BJ (cell line): ENCODE measurements around the gene ISY1. TPM values are rescaled to one million over a fixed set of nuclear protein-coding genes. Genes with fewer than 3 reads are reported as not detected.
"Not testable (repeated sequence)": the region's sequence is repeated elsewhere in the genome, so short reads cannot be mapped to it uniquely, and the experiment has no call there.

Experiments used
- CTCF ChIA-PET: fragments of 350-600 bp; formaldehyde crosslinking; extraction: SDS; loops from one replicate; lab custom pipeline; 2021; ENCODE audit warnings: antibody characterized with exemption, inconsistent platforms; lab: Yijun Ruan, JAX
- POLR2A ChIA-PET: fragments of 300-600 bp; sonication (Branson Sonifier 250); formaldehyde crosslinking; extraction: SDS; loops from one replicate; lab custom pipeline; 2021; ENCODE audit warnings: antibody characterized with exemption; lab: Charles Lee
- DNase-seq: peaks from one replicate; pipeline ENCODE4 v3.0.0-alpha.2; 2011; ENCODE audit warnings: low read depth
- H3K27me3 ChIP-seq: 2 replicates; pipeline ENCODE4 v1.6.0; 2011; ENCODE audit warnings: low read length; ENCODE audit not compliant: control insufficient read depth, insufficient read depth
- H3K36me3 ChIP-seq: 2 replicates; pipeline ENCODE4 v1.5.1; 2011; ENCODE audit warnings: low read length; ENCODE audit not compliant: control insufficient read depth, insufficient read depth
- H3K4me3 ChIP-seq: 2 replicates; pipeline ENCODE4 v1.5.1; 2011; ENCODE audit warnings: low read depth, mild to moderate bottlenecking, control low read depth, low read length
- polyA plus RNA-seq: library from polyadenylated mRNA; depleted of rRNA; stranded (reverse); fragments of >200 nt; gene quantifications from 2 replicates; pipeline ENCODE4 v1.2.3, GENCODE V29; 2011
- TF ChIP-seq, protein P1 (sequence below): IDR thresholded peaks from 2 replicates; pipeline ENCODE4 v1.5.1; 2011; ENCODE audit warnings: low read depth, mild to moderate bottlenecking, control low read depth, inconsistent platforms, low read length, moderate library complexity; ENCODE audit not compliant: insufficient read depth

The ISY1 gene
- polyA plus RNA-seq, 1 experiment, result 34.2 TPM

DNA sequence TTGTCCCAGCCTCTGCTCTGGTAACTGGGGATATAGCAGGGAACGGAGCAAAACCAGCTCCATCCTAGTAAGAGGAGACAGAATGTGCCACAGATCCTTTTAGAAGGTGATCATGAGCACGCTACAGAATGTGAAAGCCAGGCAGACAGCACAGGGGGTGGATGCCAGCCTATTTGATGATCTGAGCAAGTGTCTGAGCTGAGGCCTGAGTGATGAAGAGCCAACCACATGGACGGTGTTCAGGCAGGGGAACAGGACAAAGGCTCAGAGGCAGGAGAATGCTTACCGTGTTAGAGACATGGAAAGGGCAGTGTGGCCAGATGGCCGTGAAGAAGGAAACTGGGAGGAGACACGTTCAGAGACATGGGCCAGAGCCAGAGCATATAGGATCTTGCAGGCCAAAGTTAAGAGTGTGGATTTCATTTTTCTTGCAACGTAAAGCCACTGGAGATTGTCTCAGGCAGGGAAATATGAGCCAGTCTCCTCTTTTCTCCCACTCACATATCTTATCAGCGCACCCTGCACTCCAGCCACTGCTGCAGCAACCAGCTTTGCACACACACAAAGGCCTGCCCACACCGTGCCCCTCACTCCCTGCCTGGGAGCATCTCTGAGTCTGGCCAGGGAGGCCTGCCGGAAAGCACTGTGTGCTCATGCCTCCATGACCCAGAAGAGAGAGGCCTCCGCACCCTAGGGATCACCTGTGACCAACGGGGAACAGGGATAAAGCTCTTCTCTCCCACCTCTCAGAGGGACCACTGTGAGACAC lies 59.3 kb downstream of the ISY1 start:
- Histone ChIP-seq H3K4me3 (no peak overlapping the region), H3K36me3 (peaks cover 7% of the 10 kb centered on the region; the same call in 1 of the 2 replicates), H3K27me3 (no peaks in the 10 kb centered on the region)
- CTCF ChIA-PET, result interaction anchor here (2.0 kb wide), 1 partner anchor 144 kb away, joined by 7 read pairs; no protein-coding TSS in a partner anchor
- TF ChIP-seq, protein P1, sequence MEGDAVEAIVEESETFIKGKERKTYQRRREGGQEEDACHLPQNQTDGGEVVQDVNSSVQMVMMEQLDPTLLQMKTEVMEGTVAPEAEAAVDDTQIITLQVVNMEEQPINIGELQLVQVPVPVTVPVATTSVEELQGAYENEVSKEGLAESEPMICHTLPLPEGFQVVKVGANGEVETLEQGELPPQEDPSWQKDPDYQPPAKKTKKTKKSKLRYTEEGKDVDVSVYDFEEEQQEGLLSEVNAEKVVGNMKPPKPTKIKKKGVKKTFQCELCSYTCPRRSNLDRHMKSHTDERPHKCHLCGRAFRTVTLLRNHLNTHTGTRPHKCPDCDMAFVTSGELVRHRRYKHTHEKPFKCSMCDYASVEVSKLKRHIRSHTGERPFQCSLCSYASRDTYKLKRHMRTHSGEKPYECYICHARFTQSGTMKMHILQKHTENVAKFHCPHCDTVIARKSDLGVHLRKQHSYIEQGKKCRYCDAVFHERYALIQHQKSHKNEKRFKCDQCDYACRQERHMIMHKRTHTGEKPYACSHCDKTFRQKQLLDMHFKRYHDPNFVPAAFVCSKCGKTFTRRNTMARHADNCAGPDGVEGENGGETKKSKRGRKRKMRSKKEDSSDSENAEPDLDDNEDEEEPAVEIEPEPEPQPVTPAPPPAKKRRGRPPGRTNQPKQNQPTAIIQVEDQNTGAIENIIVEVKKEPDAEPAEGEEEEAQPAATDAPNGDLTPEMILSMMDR, result no peak
- POLR2A ChIA-PET, result no interaction called here
- DNase-seq, result no peak

DNA sequence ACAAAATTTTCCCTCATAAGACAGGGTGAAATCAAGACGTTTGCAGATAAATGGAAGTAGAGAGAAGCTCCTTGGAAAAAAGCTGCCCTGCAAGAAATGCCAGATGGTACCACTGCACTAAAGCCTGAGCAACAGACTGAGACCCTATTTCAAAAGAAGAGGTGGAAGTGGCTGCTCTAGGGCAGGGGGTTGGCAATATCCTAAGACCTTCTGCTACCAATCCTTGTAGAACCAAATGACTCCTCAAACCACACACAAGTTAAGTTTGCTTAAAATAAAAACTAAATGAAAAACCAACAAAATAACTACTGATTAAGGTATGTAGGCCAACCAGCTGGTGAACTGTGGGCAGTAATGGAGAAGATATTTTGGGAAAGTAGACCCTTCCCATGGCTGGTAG lies 60.6 kb downstream of the ISY1 start:
- H3K4me3 ChIP-seq, result no peak overlapping the region
- ChIA-PET CTCF (interaction anchor here (0.6 to 2.0 kb wide), 5 partner anchors 8 to 146 kb away, joined by 3 to 7 read pairs (median 4); no protein-coding TSS in a partner anchor), POLR2A (no interaction called here)
- H3K27me3 ChIP-seq, result no peaks in the 10 kb centered on the region
- TF ChIP-seq, protein P1, result no peak
- peaks cover 6% of the 10 kb centered on the region for H3K36me3 ChIP-seq
- DNase-seq, result no peak

DNA sequence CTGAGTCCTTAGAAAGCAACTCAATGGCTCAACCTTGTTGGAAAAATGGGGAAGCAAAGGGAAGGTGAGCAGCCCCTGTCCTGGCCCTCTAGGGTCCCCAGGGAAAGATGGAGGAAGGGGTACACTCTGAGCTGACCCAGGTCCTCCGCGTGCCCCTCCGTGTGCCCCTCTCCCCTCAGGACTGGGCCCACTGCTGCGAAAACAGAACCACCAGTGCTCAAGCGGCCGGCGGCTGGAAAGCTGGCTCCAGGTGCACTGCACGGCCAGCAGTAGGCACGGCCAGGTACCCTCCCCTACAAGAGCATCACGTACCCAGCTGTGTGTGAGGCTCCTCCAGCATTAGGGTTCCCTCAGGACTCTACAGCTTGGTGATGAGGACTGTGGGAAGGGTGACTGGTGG lies 65.6 kb downstream of the ISY1 start:
- Histone ChIP-seq H3K36me3 (peaks cover 9% of the 10 kb centered on the region), H3K4me3 (no peak overlapping the region), H3K27me3 (no peaks in the 10 kb centered on the region)
- ChIA-PET POLR2A (no interaction called here), CTCF (interaction anchor here (0.8 to 1.0 kb wide), 2 partner anchors 10 to 151 kb away, joined by 3 read pairs; no protein-coding TSS in a partner anchor)
- TF ChIP-seq, protein P1, result no peak
- no peak for DNase-seq

DNA sequence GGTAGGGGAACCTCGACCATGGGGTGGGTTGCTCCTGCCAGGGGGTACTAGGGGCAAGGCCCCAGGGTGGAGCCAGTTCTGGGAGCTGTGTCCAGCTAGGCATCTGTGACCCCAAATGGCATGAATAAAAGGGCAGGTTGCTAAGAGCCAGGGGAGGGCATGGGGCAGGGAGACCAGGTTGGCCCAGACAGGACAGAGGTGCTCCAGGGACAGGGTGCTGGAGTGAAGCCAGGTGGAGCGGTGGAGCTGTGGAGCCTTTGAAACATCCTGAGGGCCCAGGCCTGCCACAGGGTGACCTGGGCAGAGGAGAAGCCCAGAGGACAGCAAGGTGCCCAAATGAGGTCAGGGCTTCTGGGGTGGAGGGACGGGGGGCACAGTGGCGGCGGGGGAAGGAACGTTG lies 72.6 kb downstream of the ISY1 start:
- H3K4me3 ChIP-seq, POLR2A ChIA-PET, DNase-seq, CTCF ChIA-PET, H3K36me3 ChIP-seq, H3K27me3 ChIP-seq: not testable (repeated sequence)

DNA sequence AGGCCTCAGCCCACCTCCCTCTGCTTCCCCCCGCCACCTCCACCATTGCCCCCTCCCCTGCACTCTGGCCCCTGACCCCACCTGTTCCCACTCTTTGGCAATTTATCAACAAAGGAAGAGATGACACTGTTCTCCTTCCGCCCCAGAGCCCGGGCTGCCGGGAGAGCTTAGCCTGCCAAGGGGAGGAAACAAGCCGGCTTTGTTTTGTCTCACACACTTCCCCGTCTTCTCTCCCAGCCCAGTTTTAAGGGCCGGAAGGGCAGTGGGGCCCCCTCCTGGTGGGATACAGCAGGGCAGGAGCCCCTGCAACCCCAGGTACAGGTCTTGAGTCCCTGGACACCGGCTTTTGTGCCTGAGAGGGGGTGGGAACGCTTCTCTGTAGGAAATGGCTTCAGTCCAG lies 73.0 kb downstream of the ISY1 start:
- DNase-seq, H3K27me3 ChIP-seq, H3K36me3 ChIP-seq, POLR2A ChIA-PET, H3K4me3 ChIP-seq, CTCF ChIA-PET: not testable (repeated sequence)

DNA sequence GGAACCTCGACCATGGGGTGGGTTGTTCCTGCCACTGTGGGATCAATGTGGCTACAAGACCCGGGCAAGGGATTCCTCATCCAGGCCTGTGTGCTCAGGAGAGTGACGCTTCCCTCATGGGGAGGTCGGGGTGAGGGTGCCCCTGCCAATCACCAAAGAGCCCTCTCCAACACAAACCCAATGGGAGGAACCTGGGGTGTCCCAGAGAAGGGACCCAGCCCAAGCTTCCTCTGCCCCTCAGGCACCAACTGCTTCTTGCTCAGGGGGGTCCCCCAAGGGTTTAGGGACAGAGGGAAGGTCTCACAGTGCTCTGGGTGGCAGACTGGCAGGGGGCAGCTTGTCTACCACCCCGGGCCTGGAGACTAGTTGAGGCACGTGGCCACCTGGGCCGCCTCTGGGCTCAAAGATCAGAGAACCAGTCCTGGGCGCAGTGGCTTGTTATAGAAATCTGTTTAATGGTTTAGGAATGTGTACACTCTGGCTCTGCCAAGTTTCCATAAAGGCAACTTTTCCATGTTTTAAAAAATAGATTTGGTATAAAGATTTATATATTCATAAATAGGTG lies 73.6 kb downstream of the ISY1 start:
- ChIA-PET CTCF (interaction anchor here (0.8 kb wide), 1 partner anchor 18 kb away, joined by 3 read pairs; no protein-coding TSS in a partner anchor), POLR2A (no interaction called here)
- TF ChIP-seq, protein P1, result no peak
- Histone ChIP-seq H3K27me3 (no peaks in the 10 kb centered on the region), H3K4me3 (no peak overlapping the region), H3K36me3 (no peaks in the 10 kb centered on the region)
- DNase-seq, result no peak
